ENCODE data around the gene IQCB1. TPM values are rescaled to one million over a fixed set of nuclear protein-coding genes. Genes with fewer than 3 reads are reported as not detected.
"Not testable (repeated sequence)": the region's sequence is repeated elsewhere in the genome, so short reads cannot be mapped to it uniquely, and the experiment has no call there.

IQCB1 gene
- 11.8 and 14.6 TPM in 2 replicates for total RNA-seq

GRCh38 chr3:121834671-121835464, at the start of gene IQCB1, which contains the start of gene EAF2:
TSS of gene IQCB1 (minus strand) at chr3:121835060. CDS start at chr3:121828960, 6,100 bp downstream.
TSS of gene EAF2 (plus strand) at chr3:121835209. CDS start at chr3:121835286, 77 bp downstream.
- DNase-seq (ENCODE audit: low read depth, low spot score), result peak; percentile 89

- no peak for DNase-seq (ENCODE audit: low read depth, low spot score)
These were observed 48.6 kb upstream of the IQCB1 start for GRCh38 chr3:121883507-121883906.

GRCh38 chr3:121878411-121878810, 43.6 kb upstream of the IQCB1 start:
- no peak for DNase-seq (ENCODE audit: low read depth, low spot score)

- DNase-seq (ENCODE audit: low read depth, low spot score), result no peak
These were observed 36.6 kb upstream of the IQCB1 start for GRCh38 chr3:121871430-121871829.

GRCh38 chr3:121870717-121871116, 35.9 kb upstream of the IQCB1 start:
- DNase-seq (ENCODE audit: low read depth, low spot score), result no peak

GRCh38 chr3:121869736-121870135, 34.9 kb upstream of the IQCB1 start:
- no peak for DNase-seq (ENCODE audit: low read depth, low spot score)

- no peak for DNase-seq (ENCODE audit: low read depth, low spot score)
These were observed 28.9 kb upstream of the IQCB1 start for GRCh38 chr3:121863801-121864200.

GRCh38 chr3:121863247-121863646, 28.4 kb upstream of the IQCB1 start:
- DNase-seq (ENCODE audit: low read depth, low spot score), result not testable (repeated sequence)

- DNase-seq (ENCODE audit: low read depth, low spot score), result not testable (repeated sequence)
These were observed 22.9 kb upstream of the IQCB1 start for GRCh38 chr3:121857778-121858177.

- no peak for DNase-seq (ENCODE audit: low read depth, low spot score)
These were observed 20.7 kb upstream of the IQCB1 start for GRCh38 chr3:121855555-121855954.

- no peak for DNase-seq (ENCODE audit: low read depth, low spot score)
These were observed 17.4 kb upstream of the IQCB1 start for GRCh38 chr3:121852256-121852655.

GRCh38 chr3:121844892-121845291, 10.0 kb upstream of the IQCB1 start:
- no peak for DNase-seq (ENCODE audit: low read depth, low spot score)

- DNase-seq (ENCODE audit: low read depth, low spot score), result no peak
These were observed 5.1 kb upstream of the IQCB1 start for GRCh38 chr3:121839962-121840361.

GRCh38 chr3:121836481-121836880, 1.6 kb upstream of the IQCB1 start:
- no peak for DNase-seq (ENCODE audit: low read depth, low spot score)

- DNase-seq (ENCODE audit: low read depth, low spot score), result no peak
These were observed 1.2 kb upstream of the IQCB1 start for GRCh38 chr3:121836064-121836463.

GRCh38 chr3:121835465-121835801, 573 bp upstream of the IQCB1 start:
- DNase-seq (ENCODE audit: low read depth, low spot score), result no peak

- DNase-seq (ENCODE audit: low read depth, low spot score), result no peak
These were observed 646 bp downstream of the IQCB1 start for GRCh38 chr3:121834157-121834670.

- DNase-seq (ENCODE audit: low read depth, low spot score), result no peak
These were observed 11.9 kb downstream of the IQCB1 start for GRCh38 chr3:121822973-121823372.

GRCh38 chr3:121821421-121822199, 13.2 kb downstream of the IQCB1 start:
- DNase-seq (ENCODE audit: low read depth, low spot score), result no peak

- DNase-seq (ENCODE audit: low read depth, low spot score), result no peak
These were observed 15.6 kb downstream of the IQCB1 start for GRCh38 chr3:121819236-121819635.

GRCh38 chr3:121818578-121818977, 16.3 kb downstream of the IQCB1 start:
- DNase-seq (ENCODE audit: low read depth, low spot score), result no peak

- DNase-seq (ENCODE audit: low read depth, low spot score), result no peak
These were observed 17.1 kb downstream of the IQCB1 start for GRCh38 chr3:121817753-121818152.
